H1 (cell line): ENCODE measurements around the gene AZGP1.

Source experiments
- BRCA1 ChIP-seq: IDR thresholded peaks from 2 replicates; pipeline ENCODE4 v1.6.1; 2012; ENCODE audit warnings: low read depth, low read length, improper control_type of control experiment
- EZH2 ChIP-seq: fragments of 200-600 bp; sonication (generic); IDR thresholded peaks from 2 replicates; pipeline ENCODE4 v1.7.1; 2012; ENCODE audit warnings: low read depth, mild to moderate bottlenecking, moderate library complexity, low read length, inconsistent platforms; ENCODE audit not compliant: severe bottlenecking
- POLR2A ChIP-seq, 2 experiments: IDR thresholded peaks; 1 replicate in 1 of 2; 2 replicates in 1 of 2; pipeline ENCODE4 v1.6.1; 2011; ENCODE audit warnings: low read depth in 2 of 2, low read length in 2 of 2, mild to moderate bottlenecking in 2 of 2; ENCODE audit errors: control extremely low read depth in 1 of 2
- RAD21 ChIP-seq, 2 experiments: IDR thresholded peaks in 1 of 2; conservative IDR thresholded peaks in 1 of 2; 2 replicates each; pipeline ENCODE4 v1.6.1; 2011; ENCODE audit warnings: low read depth in 2 of 2, low read length in 2 of 2, improper control_type of control experiment in 1 of 2, inconsistent platforms in 1 of 2, mild to moderate bottlenecking in 1 of 2, moderate library complexity in 1 of 2
- RFX5 ChIP-seq: IDR thresholded peaks from 2 replicates; pipeline ENCODE4 v1.6.1; 2011; ENCODE audit warnings: low read depth, low read length, improper control_type of control experiment, borderline replicate concordance
- SAP30 ChIP-seq: fragments of 300-600 bp; sonication (generic); IDR thresholded peaks from 2 replicates; pipeline ENCODE4 v1.7.1; 2012; ENCODE audit warnings: low read length, moderate library complexity, mild to moderate bottlenecking, inconsistent platforms; ENCODE audit not compliant: insufficient read depth, insufficient replicate concordance
- SP1 ChIP-seq: IDR thresholded peaks from 2 replicates; pipeline ENCODE4 v1.6.1; 2011; ENCODE audit warnings: low read depth, low read length
- TAF1 ChIP-seq: IDR thresholded peaks from 2 replicates; pipeline ENCODE4 v1.6.1; 2011; ENCODE audit warnings: mild to moderate bottlenecking, low read depth, low read length
- TF ChIP-seq, protein P1 (sequence below): fragments of 300-600 bp; sonication (generic); IDR thresholded peaks from 2 replicates; pipeline ENCODE4 v1.7.1; 2012; ENCODE audit warnings: low read length, moderate library complexity, mild to moderate bottlenecking, inconsistent platforms; ENCODE audit not compliant: insufficient replicate concordance
- TF ChIP-seq, protein P2 (sequence below), 3 experiments: IDR thresholded peaks; 1 replicate in 2 of 3; 2 replicates in 1 of 3; pipeline versions ENCODE4 v1.5.1 to v1.6.1; 2011; ENCODE audit warnings: low read length in 3 of 3, mild to moderate bottlenecking in 3 of 3, inconsistent platforms in 2 of 3, low read depth in 1 of 3, moderate library complexity in 1 of 3; ENCODE audit not compliant: insufficient read depth in 1 of 3; ENCODE audit errors: control extremely low read depth in 1 of 3
- TF ChIP-seq, protein P3 (sequence below): IDR thresholded peaks from 2 replicates; pipeline ENCODE4 v1.6.1; 2012; ENCODE audit warnings: inconsistent platforms

DNA sequence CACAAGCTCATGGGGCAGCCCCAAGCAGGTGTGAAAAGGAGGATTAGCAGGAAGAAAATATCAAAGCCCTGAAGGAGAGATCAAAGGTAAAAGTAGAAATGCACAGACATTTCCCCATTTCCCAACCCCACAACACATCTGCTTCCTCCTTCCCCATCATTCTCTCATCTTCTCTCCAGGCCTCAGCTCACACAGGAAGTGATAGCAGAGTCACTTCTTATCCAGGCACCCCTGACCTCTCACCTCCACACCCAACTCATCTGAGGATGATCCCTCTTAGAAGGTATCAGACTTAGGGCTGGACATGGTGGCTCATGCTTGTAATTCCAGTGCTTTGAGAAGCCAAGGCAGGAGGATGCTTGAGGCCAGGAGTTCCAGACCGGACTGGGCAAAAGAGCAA lies 28.2 kb downstream of the AZGP1 start:
- TF ChIP-seq SAP30 (no peak), SP1 (no peak), BRCA1 (no peak), RFX5 (no peak), POLR2A (IDR thresholded peaks at IDR 0.05; ENCODE audit: control extremely low read depth in 1 of 2, low read depth in 2 of 2, low read length in 2 of 2) (no peak), TAF1 (no peak), EZH2 (no peak), RAD21 (IDR thresholded peaks at IDR 0.05 in 1 of 2, conservative IDR thresholded peaks at IDR 0.05 in 1 of 2; ENCODE audit: low read depth in 2 of 2, low read length in 2 of 2) (no peak)
- TF ChIP-seq, protein P1, sequence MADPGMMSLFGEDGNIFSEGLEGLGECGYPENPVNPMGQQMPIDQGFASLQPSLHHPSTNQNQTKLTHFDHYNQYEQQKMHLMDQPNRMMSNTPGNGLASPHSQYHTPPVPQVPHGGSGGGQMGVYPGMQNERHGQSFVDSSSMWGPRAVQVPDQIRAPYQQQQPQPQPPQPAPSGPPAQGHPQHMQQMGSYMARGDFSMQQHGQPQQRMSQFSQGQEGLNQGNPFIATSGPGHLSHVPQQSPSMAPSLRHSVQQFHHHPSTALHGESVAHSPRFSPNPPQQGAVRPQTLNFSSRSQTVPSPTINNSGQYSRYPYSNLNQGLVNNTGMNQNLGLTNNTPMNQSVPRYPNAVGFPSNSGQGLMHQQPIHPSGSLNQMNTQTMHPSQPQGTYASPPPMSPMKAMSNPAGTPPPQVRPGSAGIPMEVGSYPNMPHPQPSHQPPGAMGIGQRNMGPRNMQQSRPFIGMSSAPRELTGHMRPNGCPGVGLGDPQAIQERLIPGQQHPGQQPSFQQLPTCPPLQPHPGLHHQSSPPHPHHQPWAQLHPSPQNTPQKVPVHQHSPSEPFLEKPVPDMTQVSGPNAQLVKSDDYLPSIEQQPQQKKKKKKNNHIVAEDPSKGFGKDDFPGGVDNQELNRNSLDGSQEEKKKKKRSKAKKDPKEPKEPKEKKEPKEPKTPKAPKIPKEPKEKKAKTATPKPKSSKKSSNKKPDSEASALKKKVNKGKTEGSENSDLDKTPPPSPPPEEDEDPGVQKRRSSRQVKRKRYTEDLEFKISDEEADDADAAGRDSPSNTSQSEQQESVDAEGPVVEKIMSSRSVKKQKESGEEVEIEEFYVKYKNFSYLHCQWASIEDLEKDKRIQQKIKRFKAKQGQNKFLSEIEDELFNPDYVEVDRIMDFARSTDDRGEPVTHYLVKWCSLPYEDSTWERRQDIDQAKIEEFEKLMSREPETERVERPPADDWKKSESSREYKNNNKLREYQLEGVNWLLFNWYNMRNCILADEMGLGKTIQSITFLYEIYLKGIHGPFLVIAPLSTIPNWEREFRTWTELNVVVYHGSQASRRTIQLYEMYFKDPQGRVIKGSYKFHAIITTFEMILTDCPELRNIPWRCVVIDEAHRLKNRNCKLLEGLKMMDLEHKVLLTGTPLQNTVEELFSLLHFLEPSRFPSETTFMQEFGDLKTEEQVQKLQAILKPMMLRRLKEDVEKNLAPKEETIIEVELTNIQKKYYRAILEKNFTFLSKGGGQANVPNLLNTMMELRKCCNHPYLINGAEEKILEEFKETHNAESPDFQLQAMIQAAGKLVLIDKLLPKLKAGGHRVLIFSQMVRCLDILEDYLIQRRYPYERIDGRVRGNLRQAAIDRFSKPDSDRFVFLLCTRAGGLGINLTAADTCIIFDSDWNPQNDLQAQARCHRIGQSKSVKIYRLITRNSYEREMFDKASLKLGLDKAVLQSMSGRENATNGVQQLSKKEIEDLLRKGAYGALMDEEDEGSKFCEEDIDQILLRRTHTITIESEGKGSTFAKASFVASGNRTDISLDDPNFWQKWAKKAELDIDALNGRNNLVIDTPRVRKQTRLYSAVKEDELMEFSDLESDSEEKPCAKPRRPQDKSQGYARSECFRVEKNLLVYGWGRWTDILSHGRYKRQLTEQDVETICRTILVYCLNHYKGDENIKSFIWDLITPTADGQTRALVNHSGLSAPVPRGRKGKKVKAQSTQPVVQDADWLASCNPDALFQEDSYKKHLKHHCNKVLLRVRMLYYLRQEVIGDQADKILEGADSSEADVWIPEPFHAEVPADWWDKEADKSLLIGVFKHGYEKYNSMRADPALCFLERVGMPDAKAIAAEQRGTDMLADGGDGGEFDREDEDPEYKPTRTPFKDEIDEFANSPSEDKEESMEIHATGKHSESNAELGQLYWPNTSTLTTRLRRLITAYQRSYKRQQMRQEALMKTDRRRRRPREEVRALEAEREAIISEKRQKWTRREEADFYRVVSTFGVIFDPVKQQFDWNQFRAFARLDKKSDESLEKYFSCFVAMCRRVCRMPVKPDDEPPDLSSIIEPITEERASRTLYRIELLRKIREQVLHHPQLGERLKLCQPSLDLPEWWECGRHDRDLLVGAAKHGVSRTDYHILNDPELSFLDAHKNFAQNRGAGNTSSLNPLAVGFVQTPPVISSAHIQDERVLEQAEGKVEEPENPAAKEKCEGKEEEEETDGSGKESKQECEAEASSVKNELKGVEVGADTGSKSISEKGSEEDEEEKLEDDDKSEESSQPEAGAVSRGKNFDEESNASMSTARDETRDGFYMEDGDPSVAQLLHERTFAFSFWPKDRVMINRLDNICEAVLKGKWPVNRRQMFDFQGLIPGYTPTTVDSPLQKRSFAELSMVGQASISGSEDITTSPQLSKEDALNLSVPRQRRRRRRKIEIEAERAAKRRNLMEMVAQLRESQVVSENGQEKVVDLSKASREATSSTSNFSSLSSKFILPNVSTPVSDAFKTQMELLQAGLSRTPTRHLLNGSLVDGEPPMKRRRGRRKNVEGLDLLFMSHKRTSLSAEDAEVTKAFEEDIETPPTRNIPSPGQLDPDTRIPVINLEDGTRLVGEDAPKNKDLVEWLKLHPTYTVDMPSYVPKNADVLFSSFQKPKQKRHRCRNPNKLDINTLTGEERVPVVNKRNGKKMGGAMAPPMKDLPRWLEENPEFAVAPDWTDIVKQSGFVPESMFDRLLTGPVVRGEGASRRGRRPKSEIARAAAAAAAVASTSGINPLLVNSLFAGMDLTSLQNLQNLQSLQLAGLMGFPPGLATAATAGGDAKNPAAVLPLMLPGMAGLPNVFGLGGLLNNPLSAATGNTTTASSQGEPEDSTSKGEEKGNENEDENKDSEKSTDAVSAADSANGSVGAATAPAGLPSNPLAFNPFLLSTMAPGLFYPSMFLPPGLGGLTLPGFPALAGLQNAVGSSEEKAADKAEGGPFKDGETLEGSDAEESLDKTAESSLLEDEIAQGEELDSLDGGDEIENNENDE: no peak
- TF ChIP-seq, protein P2, sequence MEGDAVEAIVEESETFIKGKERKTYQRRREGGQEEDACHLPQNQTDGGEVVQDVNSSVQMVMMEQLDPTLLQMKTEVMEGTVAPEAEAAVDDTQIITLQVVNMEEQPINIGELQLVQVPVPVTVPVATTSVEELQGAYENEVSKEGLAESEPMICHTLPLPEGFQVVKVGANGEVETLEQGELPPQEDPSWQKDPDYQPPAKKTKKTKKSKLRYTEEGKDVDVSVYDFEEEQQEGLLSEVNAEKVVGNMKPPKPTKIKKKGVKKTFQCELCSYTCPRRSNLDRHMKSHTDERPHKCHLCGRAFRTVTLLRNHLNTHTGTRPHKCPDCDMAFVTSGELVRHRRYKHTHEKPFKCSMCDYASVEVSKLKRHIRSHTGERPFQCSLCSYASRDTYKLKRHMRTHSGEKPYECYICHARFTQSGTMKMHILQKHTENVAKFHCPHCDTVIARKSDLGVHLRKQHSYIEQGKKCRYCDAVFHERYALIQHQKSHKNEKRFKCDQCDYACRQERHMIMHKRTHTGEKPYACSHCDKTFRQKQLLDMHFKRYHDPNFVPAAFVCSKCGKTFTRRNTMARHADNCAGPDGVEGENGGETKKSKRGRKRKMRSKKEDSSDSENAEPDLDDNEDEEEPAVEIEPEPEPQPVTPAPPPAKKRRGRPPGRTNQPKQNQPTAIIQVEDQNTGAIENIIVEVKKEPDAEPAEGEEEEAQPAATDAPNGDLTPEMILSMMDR (IDR thresholded peaks at IDR 0.05; ENCODE audit: control extremely low read depth in 1 of 3, insufficient read depth in 1 of 3, low read depth in 1 of 3, low read length in 3 of 3): no peak
- TF ChIP-seq, protein P3, sequence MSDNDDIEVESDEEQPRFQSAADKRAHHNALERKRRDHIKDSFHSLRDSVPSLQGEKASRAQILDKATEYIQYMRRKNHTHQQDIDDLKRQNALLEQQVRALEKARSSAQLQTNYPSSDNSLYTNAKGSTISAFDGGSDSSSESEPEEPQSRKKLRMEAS: no peak
